Measurements from ENCODE around the gene CAT. TPM values are rescaled to one million over a fixed set of nuclear protein-coding genes. Genes with fewer than 3 reads are reported as not detected.

The CAT gene
- total RNA-seq, 4 donors from 2014 or later, result 21.9 to 99.0 (median 39.9) TPM

- H3K27ac ChIP-seq, result no peak overlapping the region
- H3K4me3 ChIP-seq, result no peak overlapping the region
- H3K27me3 ChIP-seq, result peaks cover 0 to 20% (median 0%) of the 10 kb centered on the region in 4 donors
- no peak for TF ChIP-seq POLR2A (IDR thresholded peaks at IDR 0.05)
- TF ChIP-seq CTCF (IDR thresholded peaks at IDR 0.05), result no peak
- intact Hi-C loops (cut with DNase I), result no loop called here
- no peak for DNase-seq
- no peaks in the 10 kb centered on the region for H3K36me3 ChIP-seq
- peaks cover 0 to 8% (median 8%) of the 10 kb centered on the region in 3 donors for H3K4me1 ChIP-seq
- no peaks in the 10 kb centered on the region for H3K9me3 ChIP-seq
- WGBS, 2 donors, result 73 to 82% methylated on average over 3 of the region's 3 CpGs
Observed at GRCh38 chr11:34499719-34500500, 61.2 kb downstream of the CAT start.

- no peak overlapping the region for H3K4me3 ChIP-seq
- H3K27me3 ChIP-seq, result peaks cover 0 to 7% (median 0%) of the 10 kb centered on the region in 4 donors
- intact Hi-C loops (cut with DNase I), result no loop called here
- no peak for DNase-seq
- peaks cover 0 to 8% (median 8%) of the 10 kb centered on the region in 3 donors for H3K4me1 ChIP-seq
- H3K9me3 ChIP-seq, result no peaks in the 10 kb centered on the region
- no peaks in the 10 kb centered on the region for H3K36me3 ChIP-seq
- no peak overlapping the region for H3K27ac ChIP-seq
- 39 to 60% methylated on average over 4 of the region's 4 CpGs for WGBS, 2 donors
- TF ChIP-seq CTCF (IDR thresholded peaks at IDR 0.05) (no peak), POLR2A (IDR thresholded peaks at IDR 0.05) (no peak)
Observed at GRCh38 chr11:34501500-34501899, 62.8 kb downstream of the CAT start.

GRCh38 chr11:34501949-34502348 lies 63.2 kb downstream of the CAT start:
- H3K4me1 ChIP-seq, result peaks cover 0 to 8% (median 8%) of the 10 kb centered on the region in 3 donors

GRCh38 chr11:34502949-34503348 lies 64.2 kb downstream of the CAT start:
- Histone ChIP-seq H3K4me1 (peaks cover 0 to 8% (median 8%) of the 10 kb centered on the region in 3 donors), H3K36me3 (no peaks in the 10 kb centered on the region), H3K27me3 (peaks cover 0 to 7% (median 0%) of the 10 kb centered on the region in 4 donors), H3K4me3 (no peak overlapping the region), H3K27ac (no peak overlapping the region), H3K9me3 (no peaks in the 10 kb centered on the region)
- DNase-seq, result no peak
- intact Hi-C loops (cut with DNase I), result no loop called here
- WGBS, 2 donors, result 87 to 95% methylated on average over 3 of the region's 3 CpGs
- TF ChIP-seq CTCF (IDR thresholded peaks at IDR 0.05), result no peak
- no peak for TF ChIP-seq POLR2A (IDR thresholded peaks at IDR 0.05)

More at GRCh38 chr11:34501949-34502348, 63.2 kb downstream of the CAT start:
- intact Hi-C loops (cut with DNase I), result no loop called here
- Histone ChIP-seq H3K4me3 (no peak overlapping the region), H3K9me3 (no peaks in the 10 kb centered on the region), H3K27ac (no peak overlapping the region), H3K27me3 (peaks cover 0 to 7% (median 0%) of the 10 kb centered on the region in 4 donors), H3K36me3 (no peaks in the 10 kb centered on the region)
- no peak for DNase-seq
- no peak for TF ChIP-seq POLR2A (IDR thresholded peaks at IDR 0.05)
- no peak for TF ChIP-seq CTCF (IDR thresholded peaks at IDR 0.05)
- 4 to 35% methylated on average over 2 of the region's 2 CpGs for WGBS, 2 donors

GRCh38 chr11:34505874-34506273 lies 67.1 kb downstream of the CAT start:
- Histone ChIP-seq H3K4me3 (no peak overlapping the region), H3K27ac (no peak overlapping the region), H3K4me1 (peaks cover 0 to 8% (median 8%) of the 10 kb centered on the region in 3 donors), H3K36me3 (no peaks in the 10 kb centered on the region), H3K27me3 (no peaks in the 10 kb centered on the region), H3K9me3 (no peaks in the 10 kb centered on the region)
- intact Hi-C loops (cut with DNase I), result no loop called here
- 77 to 87% methylated on average over 5 of the region's 5 CpGs for WGBS, 2 donors
- no peak for DNase-seq
- no peak for TF ChIP-seq POLR2A (IDR thresholded peaks at IDR 0.05)
- no peak for TF ChIP-seq CTCF (IDR thresholded peaks at IDR 0.05)
